Bone marrow (tissue), 2 donors: ENCODE results near the gene SORBS2.

ENCODE experiments used
- DNase-seq, 2 donors: peaks; one replicate each; lab custom pipeline; 2025; lab: John Stamatoyannopoulos, UW

Gene SORBS2

GRCh38 chr4:185774845-185775680 is 36.9 kb downstream of the SORBS2 start:
- DNase-seq = no peak

- no peak for DNase-seq
These were observed 37.8 kb downstream of the SORBS2 start for GRCh38 chr4:185774131-185774653.

DNA sequence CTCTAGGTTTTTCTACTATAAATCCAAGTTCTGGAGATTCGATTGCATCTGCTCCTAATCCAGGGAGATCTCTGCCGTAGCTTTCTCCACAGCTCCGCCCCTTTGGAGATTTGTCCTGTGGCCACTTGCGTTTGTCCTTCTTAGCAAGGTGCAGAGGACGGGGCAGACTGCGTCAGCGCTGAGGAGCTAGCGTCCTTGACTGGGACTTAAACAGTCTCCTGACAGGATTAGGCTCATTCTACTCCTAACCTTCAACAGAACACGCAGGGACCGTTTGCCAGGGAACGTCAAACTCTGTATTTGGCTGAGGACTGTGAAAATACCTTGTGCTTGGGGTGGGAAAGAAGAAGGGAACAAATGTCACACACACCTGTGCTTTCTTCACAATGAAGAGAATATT is 38.6 kb downstream of the SORBS2 start:
- DNase-seq = no peak

GRCh38 chr4:185772391-185773093 is 39.5 kb downstream of the SORBS2 start:
- DNase-seq = no peak

- no peak for DNase-seq
These were observed 40.1 kb downstream of the SORBS2 start for GRCh38 chr4:185771711-185772390.

DNA sequence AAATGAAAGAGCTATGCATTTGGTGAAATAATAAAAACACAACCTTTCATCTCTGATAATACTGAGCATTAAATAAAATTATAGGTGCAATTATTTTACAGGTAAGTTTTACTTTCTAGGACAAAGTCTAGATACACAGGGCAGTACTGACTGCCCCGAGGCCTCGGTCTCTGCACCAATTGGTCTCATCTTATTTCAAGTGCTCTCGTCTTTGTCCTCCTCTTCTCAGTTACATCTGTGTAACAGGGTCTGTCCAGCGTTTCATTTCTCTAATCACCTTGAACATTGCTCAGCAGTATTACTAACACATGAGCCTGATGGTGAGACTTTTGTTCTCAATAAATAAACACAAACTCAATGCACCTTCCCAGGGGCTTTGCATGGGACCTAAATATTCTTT is 44.5 kb downstream of the SORBS2 start:
- no peak for DNase-seq

DNA sequence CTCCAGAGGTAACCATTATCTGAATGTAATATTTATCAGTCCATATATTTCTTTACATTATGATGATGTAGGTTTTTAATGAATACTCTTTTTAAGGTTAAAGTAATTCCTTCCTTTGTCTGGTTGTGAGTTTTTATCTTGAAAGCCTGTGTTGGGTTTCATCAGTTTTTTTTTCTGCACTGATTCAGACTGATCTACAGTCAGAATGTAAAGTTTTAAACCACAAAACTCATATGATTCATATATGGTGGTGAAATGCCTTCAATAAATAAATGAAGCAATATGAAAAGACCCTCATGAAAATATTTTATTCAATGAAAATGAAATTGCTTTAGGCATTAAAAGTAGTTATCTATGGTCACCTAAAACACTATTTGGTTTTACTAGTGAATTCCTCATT is 47.1 kb downstream of the SORBS2 start:
- DNase-seq = no peak

- no peak for DNase-seq
These were observed 50.4 kb downstream of the SORBS2 start for GRCh38 chr4:185761352-185762235.

- no peak for DNase-seq
These were observed 53.2 kb downstream of the SORBS2 start for GRCh38 chr4:185758807-185759206.

GRCh38 chr4:185755451-185755850 is 56.5 kb downstream of the SORBS2 start:
- no peak for DNase-seq

GRCh38 chr4:185754961-185755360 is 57.0 kb downstream of the SORBS2 start:
- DNase-seq = no peak

GRCh38 chr4:185752872-185753271 is 59.1 kb downstream of the SORBS2 start:
- no peak for DNase-seq

GRCh38 chr4:185749858-185750257 is 62.1 kb downstream of the SORBS2 start:
- no peak for DNase-seq

GRCh38 chr4:185748901-185749390 is 63.0 kb downstream of the SORBS2 start:
- DNase-seq = no peak

DNA sequence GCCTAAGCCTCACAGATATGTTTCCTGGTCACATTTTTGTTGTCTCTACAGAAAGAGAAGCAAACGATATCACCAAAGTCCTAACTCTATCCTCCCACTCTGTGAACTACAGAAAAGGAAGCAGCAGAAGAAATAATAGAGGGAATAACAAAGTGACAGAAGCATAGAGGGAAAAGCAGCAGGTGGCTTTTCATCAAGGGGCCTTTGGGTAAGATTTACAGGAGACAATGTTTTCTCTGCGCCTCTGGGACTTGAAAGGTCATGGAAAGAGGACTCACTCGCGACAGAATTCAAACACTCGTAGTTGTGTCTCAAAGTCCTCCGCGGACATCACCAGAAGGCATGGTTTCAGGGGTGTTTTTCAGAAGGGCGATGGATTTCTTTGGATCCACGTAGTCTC is 66.1 kb downstream of the SORBS2 start:
- no peak for DNase-seq

DNA sequence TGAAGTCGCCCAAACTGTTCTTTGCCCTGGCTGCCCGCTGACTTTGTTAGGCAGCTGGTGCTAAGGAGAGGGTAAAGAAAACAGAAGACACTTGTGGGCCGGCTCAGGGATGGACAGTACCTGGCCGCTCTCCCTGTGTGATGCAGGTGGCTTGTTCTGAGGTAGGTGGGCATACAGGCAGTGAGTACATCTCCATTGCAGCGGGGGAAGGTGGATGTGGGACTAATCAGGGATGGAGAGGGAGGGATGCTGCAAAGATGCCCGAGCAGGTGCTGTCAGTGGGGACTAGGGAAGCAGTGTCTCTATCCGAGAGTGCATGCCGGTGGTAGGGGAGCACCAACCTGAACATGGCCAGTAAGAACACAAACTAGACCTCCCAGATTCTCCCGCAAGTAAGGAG is 67.0 kb downstream of the SORBS2 start:
- no peak for DNase-seq

GRCh38 chr4:185744488-185744862 is 67.5 kb downstream of the SORBS2 start:
- DNase-seq = no peak

- DNase-seq = no peak
These were observed 68.1 kb downstream of the SORBS2 start for GRCh38 chr4:185743722-185744487.

GRCh38 chr4:185742766-185743165 is 69.2 kb downstream of the SORBS2 start:
- no peak for DNase-seq

GRCh38 chr4:185741795-185742194 is 70.2 kb downstream of the SORBS2 start:
- no peak for DNase-seq

GRCh38 chr4:185740471-185740873 is 71.5 kb downstream of the SORBS2 start:
- no peak for DNase-seq
